HL-60 (cell line): Measurements from ENCODE around the gene LUZP2.

Experiments
- POLR2AphosphoS5 ChIP-seq: IDR thresholded peaks from 2 replicates; pipeline ENCODE4 v1.6.1; 2012; ENCODE audit warnings: low read depth
- SPI1 ChIP-seq: IDR thresholded peaks from 2 replicates; pipeline ENCODE4 v1.6.1; 2012; ENCODE audit warnings: low read depth, mild to moderate bottlenecking, borderline replicate concordance
- TF ChIP-seq, protein P1 (sequence below): IDR thresholded peaks from one replicate; pipeline ENCODE4 v1.5.1; 2011; ENCODE audit warnings: low read length, control low read depth, inconsistent platforms; ENCODE audit not compliant: insufficient read depth
- TF ChIP-seq, protein P2 (sequence below): IDR thresholded peaks from 2 replicates; pipeline ENCODE4 v1.6.1; 2012; ENCODE audit warnings: low read depth; ENCODE audit not compliant: insufficient replicate concordance

DNA sequence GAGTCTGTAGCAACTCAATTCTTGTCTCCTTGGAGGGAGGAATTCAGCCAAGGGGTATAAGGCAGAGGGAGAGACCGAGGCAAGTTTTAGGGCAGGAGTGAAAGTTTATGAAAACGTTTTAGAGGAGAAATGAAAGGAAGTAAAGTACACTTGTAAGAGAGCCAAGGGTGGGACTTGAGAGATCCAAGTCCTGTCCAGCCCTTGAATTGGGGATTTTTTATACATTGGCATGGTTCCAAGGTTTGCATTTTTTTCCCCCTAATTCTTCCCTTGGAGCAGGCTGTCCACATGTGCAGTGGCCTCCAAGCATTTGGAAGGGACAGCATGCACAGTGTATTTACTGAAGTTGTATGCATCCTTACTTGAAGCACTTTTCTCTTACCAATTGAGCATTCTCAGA lies 192.1 kb downstream of the LUZP2 start:
- TF ChIP-seq, protein P1, sequence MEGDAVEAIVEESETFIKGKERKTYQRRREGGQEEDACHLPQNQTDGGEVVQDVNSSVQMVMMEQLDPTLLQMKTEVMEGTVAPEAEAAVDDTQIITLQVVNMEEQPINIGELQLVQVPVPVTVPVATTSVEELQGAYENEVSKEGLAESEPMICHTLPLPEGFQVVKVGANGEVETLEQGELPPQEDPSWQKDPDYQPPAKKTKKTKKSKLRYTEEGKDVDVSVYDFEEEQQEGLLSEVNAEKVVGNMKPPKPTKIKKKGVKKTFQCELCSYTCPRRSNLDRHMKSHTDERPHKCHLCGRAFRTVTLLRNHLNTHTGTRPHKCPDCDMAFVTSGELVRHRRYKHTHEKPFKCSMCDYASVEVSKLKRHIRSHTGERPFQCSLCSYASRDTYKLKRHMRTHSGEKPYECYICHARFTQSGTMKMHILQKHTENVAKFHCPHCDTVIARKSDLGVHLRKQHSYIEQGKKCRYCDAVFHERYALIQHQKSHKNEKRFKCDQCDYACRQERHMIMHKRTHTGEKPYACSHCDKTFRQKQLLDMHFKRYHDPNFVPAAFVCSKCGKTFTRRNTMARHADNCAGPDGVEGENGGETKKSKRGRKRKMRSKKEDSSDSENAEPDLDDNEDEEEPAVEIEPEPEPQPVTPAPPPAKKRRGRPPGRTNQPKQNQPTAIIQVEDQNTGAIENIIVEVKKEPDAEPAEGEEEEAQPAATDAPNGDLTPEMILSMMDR = no peak
- TF ChIP-seq, protein P2, sequence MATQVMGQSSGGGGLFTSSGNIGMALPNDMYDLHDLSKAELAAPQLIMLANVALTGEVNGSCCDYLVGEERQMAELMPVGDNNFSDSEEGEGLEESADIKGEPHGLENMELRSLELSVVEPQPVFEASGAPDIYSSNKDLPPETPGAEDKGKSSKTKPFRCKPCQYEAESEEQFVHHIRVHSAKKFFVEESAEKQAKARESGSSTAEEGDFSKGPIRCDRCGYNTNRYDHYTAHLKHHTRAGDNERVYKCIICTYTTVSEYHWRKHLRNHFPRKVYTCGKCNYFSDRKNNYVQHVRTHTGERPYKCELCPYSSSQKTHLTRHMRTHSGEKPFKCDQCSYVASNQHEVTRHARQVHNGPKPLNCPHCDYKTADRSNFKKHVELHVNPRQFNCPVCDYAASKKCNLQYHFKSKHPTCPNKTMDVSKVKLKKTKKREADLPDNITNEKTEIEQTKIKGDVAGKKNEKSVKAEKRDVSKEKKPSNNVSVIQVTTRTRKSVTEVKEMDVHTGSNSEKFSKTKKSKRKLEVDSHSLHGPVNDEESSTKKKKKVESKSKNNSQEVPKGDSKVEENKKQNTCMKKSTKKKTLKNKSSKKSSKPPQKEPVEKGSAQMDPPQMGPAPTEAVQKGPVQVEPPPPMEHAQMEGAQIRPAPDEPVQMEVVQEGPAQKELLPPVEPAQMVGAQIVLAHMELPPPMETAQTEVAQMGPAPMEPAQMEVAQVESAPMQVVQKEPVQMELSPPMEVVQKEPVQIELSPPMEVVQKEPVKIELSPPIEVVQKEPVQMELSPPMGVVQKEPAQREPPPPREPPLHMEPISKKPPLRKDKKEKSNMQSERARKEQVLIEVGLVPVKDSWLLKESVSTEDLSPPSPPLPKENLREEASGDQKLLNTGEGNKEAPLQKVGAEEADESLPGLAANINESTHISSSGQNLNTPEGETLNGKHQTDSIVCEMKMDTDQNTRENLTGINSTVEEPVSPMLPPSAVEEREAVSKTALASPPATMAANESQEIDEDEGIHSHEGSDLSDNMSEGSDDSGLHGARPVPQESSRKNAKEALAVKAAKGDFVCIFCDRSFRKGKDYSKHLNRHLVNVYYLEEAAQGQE = no peak
- TF ChIP-seq POLR2AphosphoS5 = no peak
- TF ChIP-seq SPI1 = no peak
